RCC 7860 (cell line): Measurements from ENCODE around the gene A2ML1.
"Not testable (repeated sequence)": the region's sequence is repeated elsewhere in the genome, so short reads cannot be mapped to it uniquely, and the experiment has no call there.

Experiments used
- DNase-seq: peaks from one replicate; pipeline ENCODE4 v3.0.0-alpha.2; 2015; ENCODE audit warnings: low spot score
- FAIRE-seq: peaks from 2 replicates; lab custom pipeline; 2012; peaks lifted over from hg19 to GRCh38; lab: Jason Lieb, UNC

The A2ML1 gene

DNA sequence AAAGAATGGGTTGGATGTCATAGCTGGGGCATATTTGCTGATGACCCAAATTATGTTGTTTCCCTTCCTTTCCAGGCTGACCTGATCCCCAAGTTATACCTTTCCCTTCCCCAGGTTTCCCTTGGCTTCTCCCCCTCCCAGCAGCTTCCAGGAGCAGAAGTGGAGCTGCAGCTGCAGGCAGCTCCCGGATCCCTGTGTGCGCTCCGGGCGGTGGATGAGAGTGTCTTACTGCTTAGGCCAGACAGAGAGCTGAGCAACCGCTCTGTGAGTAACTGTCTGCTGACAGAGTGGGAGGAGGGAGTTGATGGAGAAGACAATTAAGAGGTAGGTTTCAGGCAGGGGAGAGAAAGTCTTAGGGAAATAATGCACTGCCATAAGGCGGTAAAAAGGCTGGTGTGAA, 25.0 kb downstream of the A2ML1 start:
- DNase-seq: no peak
- no peak for FAIRE-seq

DNA sequence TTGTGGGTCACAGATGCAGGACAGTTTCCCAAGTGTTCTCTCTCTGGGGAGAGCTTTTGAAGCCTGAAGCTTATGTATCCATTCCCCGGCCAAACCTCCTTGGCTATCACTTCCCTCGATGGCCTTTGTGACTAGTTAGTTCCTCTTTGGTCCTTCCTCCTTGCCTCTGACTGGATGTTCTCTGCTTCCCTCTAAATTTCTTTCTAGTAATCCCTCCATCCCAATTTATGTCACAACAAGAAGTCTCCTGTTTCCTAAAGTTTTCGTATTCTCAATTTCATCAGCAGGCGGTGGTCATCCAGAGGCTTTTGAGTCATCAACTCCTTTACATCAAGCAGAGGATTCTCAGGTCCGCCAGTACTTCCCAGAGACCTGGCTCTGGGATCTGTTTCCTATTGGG, 27.5 kb downstream of the A2ML1 start:
- FAIRE-seq: no peak

DNA sequence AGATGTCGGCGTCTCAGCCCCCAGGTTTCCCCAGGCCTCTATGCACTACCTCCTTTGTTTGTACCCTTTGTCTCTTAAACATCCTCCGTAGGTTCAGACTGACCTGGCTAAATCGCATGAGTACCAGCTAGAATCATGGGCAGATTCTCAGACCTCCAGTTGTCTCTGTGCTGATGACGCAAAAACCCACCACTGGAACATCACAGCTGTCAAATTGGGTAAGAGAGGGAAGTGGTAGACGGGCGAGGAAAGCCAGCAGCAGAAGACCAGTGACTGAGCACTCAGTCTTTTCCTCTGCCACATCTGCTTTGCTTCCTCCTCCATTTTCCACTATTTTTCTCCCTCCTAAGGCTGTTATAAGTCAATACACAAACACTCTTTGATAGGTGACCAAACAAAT, 29.7 kb downstream of the A2ML1 start:
- no peak for DNase-seq
- FAIRE-seq: no peak

More for the DNA sequence above, 27.5 kb downstream of the A2ML1 start:
- DNase-seq: no peak

DNA sequence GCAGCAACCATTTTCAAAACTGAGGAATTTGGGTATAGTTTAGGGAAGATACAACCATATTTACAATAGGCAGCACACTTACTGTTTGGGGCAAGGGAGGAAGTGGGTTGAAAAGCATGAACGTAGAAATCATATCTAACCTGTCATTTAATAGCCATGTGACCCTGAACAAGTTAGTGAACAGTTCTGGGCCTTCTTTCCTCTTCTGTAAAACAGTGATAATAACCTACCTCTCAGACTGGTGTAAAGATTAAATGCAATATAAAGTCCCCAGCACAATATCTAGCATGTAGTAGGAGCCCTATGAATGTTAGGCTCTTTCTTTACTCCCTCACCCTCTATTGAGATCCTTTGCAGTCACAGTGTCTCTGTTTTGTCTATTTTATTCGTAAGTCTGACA, 33.5 kb downstream of the A2ML1 start:
- FAIRE-seq (no peak), DNase-seq (no peak)

DNA sequence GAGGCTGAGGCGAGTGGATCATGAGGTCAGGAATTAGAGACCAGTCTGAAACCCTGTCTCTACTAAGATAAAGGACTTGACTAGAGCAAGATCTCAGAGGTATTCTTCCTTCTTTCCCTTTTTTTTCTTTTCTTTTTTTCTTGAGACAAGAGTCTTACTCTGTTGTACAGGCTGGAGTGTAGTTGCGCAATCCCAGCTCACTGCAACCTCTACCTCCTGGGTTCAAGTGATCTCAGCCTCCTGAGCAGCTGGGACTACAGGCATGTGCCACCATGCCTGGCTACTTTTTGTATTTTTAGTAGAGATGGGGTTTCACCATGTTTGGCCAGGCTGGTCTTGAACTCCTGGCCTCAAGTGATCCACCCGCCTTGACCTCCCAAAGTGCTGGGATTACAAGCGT, 37.0 kb downstream of the A2ML1 start:
- FAIRE-seq, DNase-seq: not testable (repeated sequence)

DNA sequence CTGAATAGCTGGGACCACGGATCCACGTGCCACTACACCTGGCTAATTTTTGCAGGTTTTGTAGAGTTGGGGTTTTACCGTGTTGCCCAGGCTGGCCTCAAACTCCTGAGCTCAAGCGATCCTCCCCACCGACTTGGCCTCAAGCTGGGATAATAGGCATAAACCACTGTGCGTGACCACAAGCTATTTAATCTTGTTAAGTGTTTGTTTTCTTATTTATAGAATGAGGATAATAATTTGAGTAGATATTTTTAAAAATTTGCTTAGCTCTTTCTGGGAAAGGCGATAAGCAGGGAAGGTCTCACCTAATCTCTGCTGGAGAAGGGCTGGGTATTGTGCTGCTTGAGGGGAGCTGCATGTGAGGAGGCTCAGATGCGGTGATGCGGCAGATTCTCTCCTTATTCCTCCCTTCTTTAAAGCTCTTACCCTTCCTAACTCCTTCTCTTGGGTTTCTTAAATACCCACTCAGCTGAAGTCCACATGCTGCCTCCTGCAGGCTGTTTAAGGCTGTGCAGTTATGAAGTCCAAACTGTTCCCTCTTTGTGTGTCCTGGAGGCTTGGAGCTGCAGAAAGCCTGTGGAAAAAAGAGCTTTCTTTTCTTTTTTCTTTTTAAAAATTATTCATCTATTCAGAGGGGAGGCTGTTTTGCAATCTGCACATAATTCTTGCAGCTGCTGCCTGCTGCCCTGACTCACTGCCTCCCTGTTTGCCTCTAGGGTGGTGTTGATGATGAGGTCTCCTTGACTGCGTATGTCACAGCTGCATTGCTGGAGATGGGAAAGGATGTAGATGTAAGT, 37.9 kb downstream of the A2ML1 start:
- FAIRE-seq (no peak), DNase-seq (no peak)

DNA sequence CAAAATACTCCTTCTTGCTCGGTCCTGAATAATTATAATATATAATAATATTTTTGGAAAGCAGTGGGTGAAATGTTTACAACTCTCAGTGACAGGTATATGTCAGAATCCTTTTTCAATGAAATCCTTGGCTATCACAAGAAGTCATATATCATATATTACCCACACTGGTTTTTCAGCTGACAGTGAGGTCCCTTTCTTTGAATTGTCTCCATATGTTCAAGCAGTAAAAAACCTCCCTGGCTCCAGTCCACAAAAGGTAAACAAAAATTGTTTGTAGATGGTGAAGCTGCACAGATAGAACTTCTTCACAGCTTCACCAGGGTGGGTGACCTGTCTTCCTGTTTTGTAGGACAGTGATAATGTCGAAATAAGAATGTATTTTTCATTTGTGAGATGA, 44.0 kb downstream of the A2ML1 start:
- no peak for DNase-seq
- no peak for FAIRE-seq

DNA sequence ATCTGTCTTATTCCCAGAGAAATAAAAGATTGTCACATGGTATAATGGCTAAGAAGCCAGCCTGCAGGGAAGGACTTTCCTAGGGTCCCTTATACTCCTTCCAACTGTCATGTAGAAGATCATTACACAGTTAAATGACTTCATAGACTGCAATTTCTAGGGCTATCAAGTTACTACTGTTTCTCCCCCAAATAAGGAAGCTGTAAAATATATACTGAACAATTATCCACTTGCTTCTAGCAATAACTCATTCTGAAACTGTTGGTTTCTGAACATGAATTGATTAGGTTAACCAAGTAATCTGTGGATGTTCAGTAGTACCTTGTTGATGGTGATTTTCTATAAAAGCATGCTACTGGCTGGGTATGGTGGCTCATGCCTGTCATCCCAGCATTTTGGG, 44.6 kb downstream of the A2ML1 start:
- FAIRE-seq (no peak), DNase-seq (no peak)

DNA sequence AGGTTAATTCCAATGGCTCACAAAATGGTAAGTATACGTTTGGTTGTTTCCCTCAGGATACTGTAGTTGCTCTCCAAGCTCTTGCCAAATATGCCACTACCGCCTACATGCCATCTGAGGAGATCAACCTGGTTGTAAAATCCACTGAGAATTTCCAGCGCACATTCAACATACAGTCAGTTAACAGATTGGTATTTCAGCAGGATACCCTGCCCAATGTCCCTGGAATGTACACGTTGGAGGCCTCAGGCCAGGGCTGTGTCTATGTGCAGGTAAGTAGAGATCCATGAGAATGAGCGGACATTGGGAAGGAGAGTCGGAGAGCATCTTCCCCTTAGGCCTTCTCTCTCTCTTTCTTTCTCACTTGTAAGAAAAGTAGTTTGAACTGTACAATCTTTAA, 45.4 kb downstream of the A2ML1 start:
- FAIRE-seq: no peak

DNA sequence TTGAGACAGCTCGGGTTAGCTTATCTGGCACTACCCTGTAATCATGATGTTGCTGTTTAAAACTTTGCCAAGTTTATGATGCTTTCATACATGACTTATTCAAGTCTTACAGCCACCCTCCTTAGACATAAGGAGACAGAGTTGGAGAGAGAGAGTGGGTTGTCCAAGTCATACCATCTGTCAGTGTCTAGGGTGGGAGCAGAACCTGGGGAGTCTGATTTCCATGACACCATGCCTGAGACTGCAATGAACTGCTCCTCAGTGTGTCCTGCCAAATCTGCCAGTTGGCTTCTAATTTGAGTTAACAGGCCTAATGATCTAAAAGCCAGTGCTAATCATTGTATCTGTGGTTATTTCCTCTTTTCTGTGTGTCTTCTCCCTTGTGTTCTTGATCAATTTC, 48.2 kb downstream of the A2ML1 start:
- FAIRE-seq (no peak), DNase-seq (no peak)

More for the DNA sequence above, 45.4 kb downstream of the A2ML1 start:
- no peak for DNase-seq

DNA sequence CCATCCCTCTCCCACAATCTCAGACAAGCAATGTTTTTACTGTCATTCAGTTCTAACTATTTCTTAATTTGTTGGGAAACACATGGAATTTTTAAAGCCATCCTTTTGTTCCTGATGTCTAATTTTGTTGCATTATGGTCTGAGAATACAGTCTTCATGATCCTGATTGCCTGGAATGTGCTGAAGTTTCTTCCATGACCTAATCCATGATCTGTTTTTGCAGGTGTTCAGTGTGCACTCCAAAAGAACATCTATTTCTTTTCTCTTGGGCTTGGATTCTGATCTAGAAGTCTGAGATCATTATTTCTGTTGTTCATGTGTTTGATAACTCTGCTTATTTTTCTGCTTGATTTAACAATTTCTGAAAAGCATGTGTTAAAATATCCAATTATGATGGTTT, 48.6 kb downstream of the A2ML1 start:
- no peak for DNase-seq
- no peak for FAIRE-seq

DNA sequence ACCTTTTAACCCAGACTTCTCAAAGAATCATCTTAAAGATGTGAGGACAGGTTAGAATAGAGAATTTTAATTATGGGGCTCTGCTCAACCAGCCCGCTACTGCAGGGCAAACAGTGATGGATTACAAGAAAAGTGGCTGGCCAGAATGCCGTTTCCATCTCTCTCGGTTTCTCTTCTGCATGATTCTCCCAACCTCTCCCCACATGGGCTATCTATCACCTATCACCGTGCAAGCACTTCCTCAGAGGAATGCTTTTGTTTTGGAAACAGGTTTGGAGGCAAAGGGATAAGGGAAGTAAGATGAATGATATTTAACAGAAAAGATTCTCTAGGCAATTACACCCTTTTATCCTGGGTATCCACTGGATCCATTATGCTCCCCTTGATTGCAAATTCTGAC, 54.5 kb downstream of the A2ML1 start:
- FAIRE-seq: no peak
- DNase-seq: no peak

DNA sequence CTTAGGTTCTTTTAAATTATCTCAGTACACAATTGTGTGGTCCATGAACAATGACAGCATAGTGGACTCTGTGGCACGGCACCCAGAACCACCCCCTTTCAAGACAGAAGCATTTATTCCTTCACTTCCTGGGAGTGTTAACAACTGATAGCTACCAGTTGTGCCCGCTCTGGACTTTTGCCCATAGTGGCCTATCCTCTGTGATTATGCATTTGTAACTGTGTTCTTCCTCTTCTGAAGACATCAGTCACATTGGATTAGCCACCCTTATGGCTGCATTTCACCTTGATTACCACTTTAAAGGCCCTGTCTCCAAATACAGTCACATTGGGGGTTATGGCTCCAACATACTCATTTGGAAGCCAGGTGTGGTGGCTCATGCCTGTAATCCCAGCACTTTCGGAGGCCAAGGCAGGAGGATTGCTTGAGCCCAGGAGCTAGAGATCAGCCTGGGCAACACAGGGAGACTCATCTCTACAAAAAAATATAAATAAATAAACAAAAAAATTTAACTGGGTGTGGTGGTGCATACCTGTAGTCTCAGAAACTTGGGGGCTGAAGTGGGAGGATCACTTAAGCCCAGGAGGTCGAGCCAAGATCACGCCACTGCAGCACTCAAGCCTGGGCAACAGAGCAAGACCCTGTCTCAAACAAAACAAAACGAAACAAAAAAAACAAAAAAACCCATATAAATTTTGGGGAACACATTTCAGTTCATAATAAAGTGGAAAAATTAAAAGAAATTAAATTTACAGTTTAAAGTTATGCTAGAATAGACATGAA, 64.3 kb downstream of the A2ML1 start:
- no peak for FAIRE-seq
- DNase-seq: no peak

DNA sequence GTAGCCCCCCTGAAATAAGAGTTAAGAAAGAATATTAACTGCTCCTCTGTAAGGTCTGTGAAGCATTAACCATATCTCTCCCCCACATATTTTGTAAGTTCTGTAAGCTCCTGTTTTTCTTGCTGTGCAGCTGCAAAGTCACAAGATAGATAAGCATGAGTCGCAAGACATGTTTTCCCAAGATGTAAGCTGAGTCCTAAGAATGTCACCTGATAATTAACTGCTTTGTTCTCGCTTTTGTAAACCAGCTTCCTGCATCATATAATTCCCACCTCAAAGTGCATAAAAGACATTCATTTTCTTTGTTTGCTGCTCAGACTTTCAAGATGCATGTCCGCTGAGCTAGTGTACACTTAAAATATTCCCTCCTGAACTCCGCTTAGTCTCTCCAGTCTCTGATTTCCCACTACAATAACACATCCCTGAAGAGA, 64.9 kb downstream of the A2ML1 start:
- peak; percentile 13 for DNase-seq
- FAIRE-seq: no peak

DNA sequence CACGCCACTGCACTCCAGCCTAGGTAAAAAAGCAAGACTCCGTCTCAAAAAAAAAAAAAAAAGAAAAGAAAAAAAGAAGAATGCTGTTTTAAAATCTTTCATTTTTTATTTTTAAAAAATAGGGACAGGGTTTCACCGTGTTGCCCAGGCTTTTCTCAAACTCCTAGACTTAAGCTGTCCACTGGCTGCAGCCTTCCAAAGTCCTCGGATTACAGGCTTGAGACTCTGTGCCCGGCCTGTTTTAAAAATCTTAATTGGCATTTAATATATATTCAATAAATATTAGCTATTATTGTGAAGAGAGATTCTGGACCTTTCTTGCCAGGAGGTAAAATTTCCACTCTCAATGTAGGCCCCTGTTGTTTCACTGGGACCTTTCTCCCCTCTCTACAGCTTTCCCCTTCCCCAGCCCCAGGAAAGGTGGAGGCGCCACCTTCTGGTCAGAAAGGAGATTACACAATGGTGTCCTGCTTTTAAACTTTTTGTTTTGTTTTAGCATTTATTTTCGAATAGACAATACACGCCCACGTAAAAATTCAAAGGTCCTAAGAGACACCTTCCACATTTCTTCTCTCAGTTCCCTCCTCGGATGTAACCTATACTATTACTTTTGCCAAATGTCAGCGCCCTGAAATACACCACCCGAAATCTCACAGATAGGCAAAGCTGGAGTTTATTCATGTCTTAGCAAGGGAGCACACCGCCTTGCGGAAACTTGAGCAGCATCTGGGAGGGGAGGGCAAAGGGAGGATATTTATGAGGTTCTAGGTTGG, 68.1 kb downstream of the A2ML1 start:
- DNase-seq (peak; percentile 16), FAIRE-seq (peak; percentile 41)

DNA sequence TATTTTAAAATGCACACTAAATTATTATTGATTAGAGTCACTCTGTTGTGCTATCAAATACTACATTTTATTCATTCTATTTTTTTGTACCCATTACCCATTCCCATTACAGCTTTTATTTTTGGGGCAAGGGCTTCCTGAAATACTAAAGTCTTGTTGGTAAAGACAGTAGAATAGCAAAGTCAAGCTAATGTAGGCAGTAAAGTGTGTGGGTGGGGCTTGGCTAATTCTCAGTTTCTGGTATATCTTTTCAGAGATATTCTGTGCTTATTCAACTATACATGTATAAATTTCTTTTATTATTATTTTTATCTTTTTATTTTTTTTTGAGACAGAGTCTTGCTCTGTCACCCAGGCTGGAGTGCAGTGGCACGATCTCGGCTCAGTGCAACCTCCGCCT, 69.6 kb downstream of the A2ML1 start:
- FAIRE-seq: no peak
- no peak for DNase-seq

DNA sequence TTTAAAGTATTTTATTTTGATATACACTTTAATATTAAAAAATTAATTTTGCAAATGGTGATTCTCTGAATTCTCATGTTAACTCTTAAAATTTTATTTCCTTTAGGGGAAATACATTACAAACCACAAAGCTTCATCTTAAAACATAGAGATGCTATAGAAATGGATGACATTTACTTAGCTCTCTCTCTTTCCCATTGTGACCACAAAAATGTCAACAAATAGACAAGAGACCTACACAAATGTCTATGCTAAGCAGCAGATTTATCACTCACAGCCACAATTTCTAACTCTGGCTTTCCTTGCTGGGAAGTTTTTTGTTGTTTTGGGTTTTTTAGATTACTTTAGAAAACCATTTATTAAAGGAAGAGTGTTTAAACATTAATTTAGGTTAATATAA, 72.0 kb downstream of the A2ML1 start:
- no peak for FAIRE-seq
- no peak for DNase-seq

DNA sequence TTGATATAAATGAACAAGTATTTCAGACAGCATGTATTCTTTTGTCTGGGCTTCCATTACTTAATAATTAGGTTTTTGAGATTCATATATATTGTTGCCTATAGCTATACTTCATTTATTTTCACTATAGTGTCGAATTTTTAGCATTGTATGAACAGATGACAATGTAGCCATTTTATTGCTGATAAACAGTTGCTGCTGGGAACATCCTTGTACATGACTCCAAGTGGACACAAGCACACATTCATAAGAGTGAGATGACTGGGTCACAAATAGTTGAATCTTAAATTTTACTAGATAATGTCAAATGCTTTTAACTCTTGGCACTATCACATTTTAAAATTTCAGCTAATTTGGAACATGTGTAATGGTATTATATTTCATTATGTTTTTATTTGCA, 72.6 kb downstream of the A2ML1 start:
- DNase-seq (no peak), FAIRE-seq (no peak)

DNA sequence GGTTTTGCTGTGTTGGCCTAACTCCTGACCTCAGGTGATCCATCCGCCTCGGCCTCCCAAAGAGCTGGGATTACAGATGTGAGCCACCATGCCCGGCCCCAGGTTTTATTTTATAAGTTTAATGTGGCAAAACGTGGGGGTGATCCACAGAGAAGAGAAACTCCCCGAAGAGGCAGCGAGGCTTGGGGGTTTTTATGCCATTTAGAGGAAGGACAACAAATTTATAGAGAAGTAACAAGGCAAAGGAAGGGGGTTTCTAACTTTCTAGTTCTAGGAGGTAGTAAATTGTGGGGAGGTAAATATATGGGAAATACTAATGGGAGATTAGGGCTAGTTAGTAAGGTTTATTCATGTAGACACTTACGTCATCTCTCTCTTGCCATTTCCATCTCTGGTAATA, 74.7 kb downstream of the A2ML1 start:
- FAIRE-seq (no peak), DNase-seq (no peak)

DNA sequence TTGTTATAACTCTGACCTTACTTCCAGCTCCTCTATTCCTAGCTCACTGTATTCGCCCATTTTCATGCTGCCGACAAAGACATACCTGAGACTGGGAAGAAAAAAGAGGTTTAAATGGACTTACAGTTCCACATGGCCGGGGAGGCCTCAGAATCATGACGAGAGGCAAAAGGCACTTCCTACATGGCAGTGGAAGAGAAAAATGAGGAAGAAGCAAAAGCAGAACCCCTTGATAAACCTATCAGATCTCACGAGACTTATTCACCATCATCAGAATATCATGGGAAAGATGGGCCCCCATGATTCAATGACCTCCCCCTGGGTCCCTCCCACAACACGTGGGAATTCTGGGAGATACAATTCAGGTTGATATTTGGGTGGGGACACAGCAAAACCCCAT, 77.4 kb downstream of the A2ML1 start:
- FAIRE-seq: no peak

DNA sequence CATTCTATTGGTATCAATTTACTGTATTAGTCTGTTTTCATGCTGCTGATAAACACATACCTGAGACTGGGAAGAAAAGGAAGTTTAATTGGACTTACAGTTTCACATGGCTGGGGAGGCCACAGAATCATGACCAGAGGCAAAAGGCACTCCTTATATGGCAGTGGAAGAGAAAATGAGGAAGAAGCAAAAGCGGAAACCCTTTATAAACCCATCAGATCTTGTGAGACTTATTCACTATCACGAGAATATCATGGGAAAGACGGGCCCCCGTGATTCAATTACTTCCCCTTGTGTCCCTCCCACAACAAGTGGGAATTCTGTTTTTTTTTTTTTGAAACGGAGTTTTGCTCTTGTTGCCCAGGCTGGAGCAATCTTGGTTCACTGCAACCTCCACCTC, 80.3 kb downstream of the A2ML1 start:
- not testable (repeated sequence) for DNase-seq, FAIRE-seq

More for the DNA sequence above, 77.4 kb downstream of the A2ML1 start:
- no peak for DNase-seq
